Kidney (tissue), 14 donors: ENCODE data around the gene RBMS3. TPM values are rescaled to one million over a fixed set of nuclear protein-coding genes. Genes with fewer than 3 reads are reported as not detected.

ENCODE experiments used
- DNase-seq, 5 donors: peaks; one replicate each; pipeline ENCODE4 v3.0.0-alpha.2; 2013 to 2020
- FAIRE-seq: peaks from 2 replicates; lab custom pipeline; 2012; peaks lifted over from hg19 to GRCh38; lab: Jason Lieb, UNC
- H3K27ac ChIP-seq, 2 donors: one replicate each; pipeline ENCODE4 v1.7.0; 2013; ENCODE audit warnings: low read depth in 2 of 2, low read length in 2 of 2, inconsistent platforms in 1 of 2
- H3K27me3 ChIP-seq: one replicate; pipeline ENCODE4 v1.7.1; 2013; ENCODE audit warnings: low read length, inconsistent platforms; ENCODE audit not compliant: control insufficient read depth, insufficient read depth
- H3K36me3 ChIP-seq, 3 donors: one replicate each; pipeline versions ENCODE4 v1.7.0 to v1.7.1; 2013; ENCODE audit warnings: low read length in 3 of 3, control low read depth in 1 of 3, inconsistent platforms in 1 of 3; ENCODE audit not compliant: insufficient read depth in 3 of 3, control insufficient read depth in 2 of 3
- H3K4me1 ChIP-seq, 3 donors: one replicate each; pipeline versions ENCODE4 v1.7.0 to v1.7.1; 2013; ENCODE audit warnings: low read length in 3 of 3, inconsistent platforms in 1 of 3, low read depth in 1 of 3; ENCODE audit not compliant: control insufficient read depth in 2 of 3, insufficient read depth in 2 of 3
- H3K4me3 ChIP-seq, 3 donors: one replicate each; pipeline versions ENCODE4 v1.7.0 to v1.8.1; 2013; ENCODE audit warnings: low read length in 3 of 3, control low read depth in 1 of 3, inconsistent platforms in 1 of 3
- H3K9ac ChIP-seq, 3 donors: one replicate each; pipeline versions ENCODE4 v1.7.0 to v1.7.1; 2013; ENCODE audit warnings: low read length in 3 of 3, control low read depth in 1 of 3, inconsistent platforms in 1 of 3
- H3K9me3 ChIP-seq, 3 donors: one replicate each; pipeline versions ENCODE4 v1.7.0 to v1.7.1; 2013; ENCODE audit warnings: low read length in 3 of 3, control low read depth in 1 of 3, inconsistent platforms in 1 of 3; ENCODE audit not compliant: control insufficient read depth in 2 of 3, insufficient read depth in 1 of 3
- CTCF ChIP-seq: IDR thresholded peaks from 3 replicates; pipeline ENCODE4 v1.5.1; 2012; ENCODE audit warnings: mild to moderate bottlenecking, moderate library complexity, borderline replicate concordance; ENCODE audit not compliant: insufficient read depth; ENCODE audit errors: extremely low read depth
- intact Hi-C: fragments of 100-400 bp; cut with DNase I; formaldehyde crosslinking; loops from one replicate; pipeline ENCODE4 v1.11.1; 2022
- polyA plus RNA-seq: library from polyadenylated mRNA; stranded (reverse); fragments of 350-450 nt; fragmentation: Illumina TruSeq; extraction: RNeasy Lipid Tissue Mini Kit (QIAGEN cat#74804); gene quantifications from one replicate; pipeline ENCODE4 v1.2.3, GENCODE V29; 2014; ENCODE audit warnings: low read depth, low replicate concordance; ENCODE audit not compliant: insufficient read depth
- total RNA-seq: library from RNA; stranded (reverse); fragmentation: NEBNext Ultra II Directional; extraction: Animal tissue kit (Norgen Biotek cat#: 25700); gene quantifications from one replicate; pipeline ENCODE4 v1.2.1, GENCODE V29; 2021
- donor health status: control.
- donor health status: control.
- donor health status: control.
- donor health status: control.
- donor health status: control.
- donor health status: DM: yes; HTN: yes; CAD: no.
- donor health status: Normal renal cell carcinoma (clear cell type).

RBMS3 gene
- total and polyA plus RNA-seq, 2 donors from 2014 or later = 3.2 to 48.8 TPM

GRCh38 chr3:29677421-29677820, 396.6 kb downstream of the RBMS3 start:
- intact Hi-C loops = no loop called here
- no peak overlapping the region for H3K9ac ChIP-seq
- H3K27ac ChIP-seq = no peak overlapping the region
- no peaks in the 10 kb centered on the region for H3K36me3 ChIP-seq
- no peak for DNase-seq
- no peaks in the 10 kb centered on the region for H3K9me3 ChIP-seq
- peak; percentile 6 for FAIRE-seq
- TF ChIP-seq CTCF = no peak
- peaks cover 0 to under 1% (median 0%) of the 10 kb centered on the region in 3 donors for H3K4me1 ChIP-seq
- no peak overlapping the region for H3K4me3 ChIP-seq
- no peaks in the 10 kb centered on the region for H3K27me3 ChIP-seq

- Histone ChIP-seq H3K27ac (no peak overlapping the region), H3K4me3 (no peak overlapping the region), H3K36me3 (no peaks in the 10 kb centered on the region), H3K9ac (no peak overlapping the region), H3K4me1 (peaks cover 0 to 4% (median 0%) of the 10 kb centered on the region in 3 donors), H3K27me3 (no peaks in the 10 kb centered on the region), H3K9me3 (no peaks in the 10 kb centered on the region)
- intact Hi-C loops = no loop called here
- FAIRE-seq (no peak), DNase-seq (no peak)
- TF ChIP-seq CTCF = no peak
Observed at GRCh38 chr3:29679944-29680343, 399.1 kb downstream of the RBMS3 start.

- intact Hi-C loops = no loop called here
- no peak overlapping the region for H3K27ac ChIP-seq
- peaks cover 0 to 4% (median 0%) of the 10 kb centered on the region in 3 donors for H3K4me1 ChIP-seq
- DNase-seq = peak in 2 of 5 donors; percentile 29
- H3K9ac ChIP-seq = no peak overlapping the region
- no peak for FAIRE-seq
- H3K9me3 ChIP-seq = no peaks in the 10 kb centered on the region
- no peak overlapping the region for H3K4me3 ChIP-seq
- H3K27me3 ChIP-seq = no peaks in the 10 kb centered on the region
- TF ChIP-seq CTCF = no peak
- H3K36me3 ChIP-seq = no peaks in the 10 kb centered on the region
Observed at GRCh38 chr3:29683018-29683993, 402.4 kb downstream of the RBMS3 start.
